ENCODE measurements around the gene DAZ3.
"Not testable (repeated sequence)": the region's sequence is repeated elsewhere in the genome, so short reads cannot be mapped to it uniquely, and the experiment has no call there.

DNA sequence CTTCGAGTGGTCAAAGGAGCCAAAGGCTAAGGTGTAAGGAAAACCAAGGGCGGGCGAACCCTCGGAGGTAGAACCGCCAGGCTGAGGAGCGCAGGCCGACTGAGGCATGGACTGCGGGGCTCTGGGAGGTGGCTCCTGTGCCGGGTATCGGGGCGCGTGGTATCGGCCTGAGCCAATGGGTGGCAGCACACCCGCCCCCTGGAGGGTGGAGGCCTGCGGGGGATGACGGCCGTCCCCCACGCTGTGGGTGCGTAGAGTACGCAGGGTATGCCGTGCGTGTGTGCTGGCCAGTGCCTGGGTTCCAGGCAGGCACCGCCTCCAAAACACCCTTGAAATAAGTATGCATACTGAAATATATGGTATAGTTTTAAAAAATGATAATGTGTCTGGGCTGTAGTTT, at the start of gene DAZ3:
- TF ChIP-seq, protein P1, sequence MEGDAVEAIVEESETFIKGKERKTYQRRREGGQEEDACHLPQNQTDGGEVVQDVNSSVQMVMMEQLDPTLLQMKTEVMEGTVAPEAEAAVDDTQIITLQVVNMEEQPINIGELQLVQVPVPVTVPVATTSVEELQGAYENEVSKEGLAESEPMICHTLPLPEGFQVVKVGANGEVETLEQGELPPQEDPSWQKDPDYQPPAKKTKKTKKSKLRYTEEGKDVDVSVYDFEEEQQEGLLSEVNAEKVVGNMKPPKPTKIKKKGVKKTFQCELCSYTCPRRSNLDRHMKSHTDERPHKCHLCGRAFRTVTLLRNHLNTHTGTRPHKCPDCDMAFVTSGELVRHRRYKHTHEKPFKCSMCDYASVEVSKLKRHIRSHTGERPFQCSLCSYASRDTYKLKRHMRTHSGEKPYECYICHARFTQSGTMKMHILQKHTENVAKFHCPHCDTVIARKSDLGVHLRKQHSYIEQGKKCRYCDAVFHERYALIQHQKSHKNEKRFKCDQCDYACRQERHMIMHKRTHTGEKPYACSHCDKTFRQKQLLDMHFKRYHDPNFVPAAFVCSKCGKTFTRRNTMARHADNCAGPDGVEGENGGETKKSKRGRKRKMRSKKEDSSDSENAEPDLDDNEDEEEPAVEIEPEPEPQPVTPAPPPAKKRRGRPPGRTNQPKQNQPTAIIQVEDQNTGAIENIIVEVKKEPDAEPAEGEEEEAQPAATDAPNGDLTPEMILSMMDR (IDR thresholded peaks at IDR 0.05): not testable (repeated sequence)
- TF ChIP-seq EP300, POLR2A (IDR thresholded peaks at IDR 0.05): not testable (repeated sequence)
